Mesothelial cell of epicardium (in vitro differentiated cells): ENCODE data around the gene SND1. TPM values are rescaled to one million over a fixed set of nuclear protein-coding genes. Genes with fewer than 3 reads are reported as not detected.

Experiments
- DNase-seq, 2 experiments: peaks; one replicate each; pipeline ENCODE4 v3.0.0; 2021; ENCODE audit warnings: low spot score in 2 of 2; ENCODE audit not compliant: unreplicated experiment in 2 of 2
- H3K27ac Mint-ChIP-seq: 2 replicates; pipeline ENCODE4 v1.8.0; 2021; ENCODE audit warnings: mixed read lengths
- H3K27me3 Mint-ChIP-seq: 2 replicates; pipeline ENCODE4 v1.8.0; 2021; ENCODE audit warnings: low read depth, mixed read lengths
- H3K36me3 Mint-ChIP-seq: 2 replicates; pipeline ENCODE4 v1.8.0; 2021; ENCODE audit warnings: mixed read lengths
- H3K4me1 Mint-ChIP-seq: 2 replicates; pipeline ENCODE4 v1.8.0; 2021; ENCODE audit warnings: mixed read lengths
- H3K4me3 Mint-ChIP-seq: 2 replicates; pipeline ENCODE4 v1.8.0; 2021; ENCODE audit warnings: mild to moderate bottlenecking, moderate library complexity, mixed read lengths
- H3K9me3 Mint-ChIP-seq: 2 replicates; pipeline ENCODE4 v1.8.0; 2021; ENCODE audit warnings: mixed read lengths
- CTCF ChIP-seq: fragments of 200-600 bp; sonication (generic); IDR thresholded peaks from one replicate; pipeline ENCODE4 v1.5.0; 2021; ENCODE audit warnings: antibody characterized with exemption; ENCODE audit not compliant: unreplicated experiment
- total RNA-seq: library from RNA; stranded (reverse); gene quantifications from 3 replicates; pipeline ENCODE4 v1.2.1, GENCODE V29; 2021

The SND1 gene
- total RNA-seq, 1 donor from 2014 or later = 211 TPM

GRCh38 chr7:127665922-127666321 is 13.9 kb downstream of the SND1 start:
- Mint-ChIP-seq H3K9me3 (no peaks in the 10 kb centered on the region), H3K36me3 (peaks cover 10% of the 10 kb centered on the region), H3K27me3 (no peaks in the 10 kb centered on the region), H3K27ac (no peak overlapping the region), H3K4me1 (peaks cover 4% of the 10 kb centered on the region), H3K4me3 (no peak overlapping the region)
- no peak for TF ChIP-seq CTCF
- DNase-seq = no peak

- Mint-ChIP-seq H3K4me3 (no peak overlapping the region), H3K27me3 (no peaks in the 10 kb centered on the region), H3K4me1 (peaks cover 4% of the 10 kb centered on the region), H3K36me3 (peaks cover 13% of the 10 kb centered on the region), H3K27ac (no peak overlapping the region), H3K9me3 (no peaks in the 10 kb centered on the region)
- TF ChIP-seq CTCF = no peak
- DNase-seq = no peak
Observed at GRCh38 chr7:127666602-127667001, 14.6 kb downstream of the SND1 start.

DNA sequence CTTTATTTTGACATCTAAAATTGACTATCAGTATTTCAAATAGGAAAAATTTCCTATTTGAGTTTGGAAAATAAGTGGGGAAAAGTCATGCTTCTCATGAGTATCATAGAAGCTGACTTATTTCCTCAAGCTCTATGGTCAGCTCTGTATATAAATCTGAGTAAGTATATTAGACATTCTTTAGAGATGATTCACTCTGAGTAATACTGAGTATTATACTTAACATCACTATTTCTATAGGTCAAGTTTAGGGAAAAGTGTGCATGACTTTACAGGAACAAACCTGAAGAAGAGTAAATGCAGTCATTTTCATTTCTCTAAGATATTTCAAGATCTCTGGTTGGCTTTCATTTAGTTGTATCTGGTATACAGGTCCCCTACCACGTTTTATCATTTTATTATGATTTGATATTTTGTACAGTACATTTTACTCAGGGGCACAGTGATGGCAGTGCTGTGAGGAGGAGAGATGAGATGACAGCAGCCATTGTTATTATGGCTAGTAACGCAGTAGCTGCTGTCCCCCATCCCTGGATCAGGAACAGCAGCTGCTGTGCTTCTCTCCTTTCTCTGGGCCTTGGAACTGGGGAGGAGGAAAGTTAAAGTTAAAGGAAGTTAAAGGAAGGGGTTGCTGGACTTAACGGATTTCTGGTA is 15.2 kb downstream of the SND1 start:
- no peaks in the 10 kb centered on the region for H3K9me3 Mint-ChIP-seq
- no peaks in the 10 kb centered on the region for H3K27me3 Mint-ChIP-seq
- peaks cover 4% of the 10 kb centered on the region for H3K4me1 Mint-ChIP-seq
- no peak overlapping the region for H3K4me3 Mint-ChIP-seq
- DNase-seq = no peak
- peaks cover 18% of the 10 kb centered on the region for H3K36me3 Mint-ChIP-seq
- no peak for TF ChIP-seq CTCF
- no peak overlapping the region for H3K27ac Mint-ChIP-seq

DNA sequence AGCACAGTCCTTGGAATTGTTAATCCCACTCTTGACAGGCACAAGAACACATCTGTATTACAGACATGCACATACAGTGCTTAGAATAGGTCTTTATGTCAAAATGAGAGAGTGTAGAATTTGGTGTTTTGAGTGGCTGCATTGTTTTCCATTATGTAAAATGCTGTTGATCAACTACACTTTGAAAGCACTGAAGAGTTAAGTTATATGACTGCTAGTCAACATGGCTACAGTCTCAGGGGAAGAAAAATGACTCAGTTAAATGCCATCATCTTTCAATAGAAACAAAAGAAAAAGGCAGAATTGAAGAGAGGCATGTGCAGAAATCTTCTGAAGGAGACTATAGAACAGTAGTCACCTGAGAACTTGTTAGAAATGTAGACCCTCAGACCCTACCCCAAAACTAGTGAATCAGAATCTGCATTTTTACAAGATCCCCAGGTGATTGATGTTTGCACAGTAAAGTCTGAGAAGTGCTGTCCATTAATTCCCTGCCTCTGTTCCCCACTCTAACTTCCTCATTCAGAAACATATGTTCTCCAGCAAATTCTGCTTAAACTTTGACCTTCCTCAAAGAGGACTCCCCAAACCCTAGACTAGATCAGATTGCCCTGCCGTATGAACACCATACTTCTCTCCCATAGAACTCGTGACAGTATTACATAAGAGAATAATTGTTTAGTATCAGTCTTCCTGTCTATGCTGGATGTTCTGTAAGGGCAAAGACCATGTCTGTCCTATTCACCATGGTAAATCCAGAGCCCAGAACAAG is 16.0 kb downstream of the SND1 start:
- no peak for DNase-seq
- no peak for TF ChIP-seq CTCF
- Mint-ChIP-seq H3K36me3 (peaks cover 21% of the 10 kb centered on the region), H3K4me3 (no peak overlapping the region), H3K9me3 (peaks cover 3% of the 10 kb centered on the region), H3K4me1 (peaks cover 4% of the 10 kb centered on the region), H3K27ac (no peak overlapping the region), H3K27me3 (no peaks in the 10 kb centered on the region)

DNA sequence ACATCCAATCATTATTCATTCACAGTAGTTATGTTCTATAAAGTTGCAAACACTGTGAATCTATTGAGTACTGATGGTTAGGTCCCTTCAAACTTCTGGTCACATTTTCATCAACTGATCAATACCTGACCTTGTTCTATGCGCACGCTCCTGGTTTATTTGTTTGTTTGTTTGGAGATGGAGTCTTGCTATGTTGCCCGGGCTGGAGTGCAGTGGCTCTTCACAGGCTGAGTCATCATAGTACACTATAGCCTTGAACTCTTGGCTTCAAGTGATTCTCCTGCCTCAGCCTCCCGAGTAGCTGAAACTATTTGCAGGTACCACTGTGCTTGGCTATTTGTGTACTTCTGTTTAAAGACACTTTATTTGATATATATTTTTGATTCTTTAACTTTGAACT is 19.3 kb downstream of the SND1 start:
- peaks cover 9% of the 10 kb centered on the region for H3K4me1 Mint-ChIP-seq

More for the DNA sequence above, 19.3 kb downstream of the SND1 start:
- H3K27ac Mint-ChIP-seq = no peak overlapping the region
- DNase-seq = no peak
- no peak overlapping the region for H3K4me3 Mint-ChIP-seq
- H3K36me3 Mint-ChIP-seq = peaks cover 21% of the 10 kb centered on the region
- H3K27me3 Mint-ChIP-seq = no peaks in the 10 kb centered on the region
- no peak for TF ChIP-seq CTCF
- peaks cover 3% of the 10 kb centered on the region for H3K9me3 Mint-ChIP-seq
